ENCODE results near the gene SFXN4. TPM values are rescaled to one million over a fixed set of nuclear protein-coding genes. Genes with fewer than 3 reads are reported as not detected.
A peak's percentile ranks its signal among the peaks of the same experiment; 100 is the strongest.
"Not testable (repeated sequence)": the region's sequence is repeated elsewhere in the genome, so short reads cannot be mapped to it uniquely, and the experiment has no call there.

SFXN4 gene
- total RNA-seq, 2 experiments from 2014 or later = 35.0 to 36.7 TPM

GRCh38 chr10:119189811-119190282 lies 24.3 kb upstream of the SFXN4 start:
- peak overlapping the region; percentile 3 for H3K4me3 Mint-ChIP-seq
- H3K36me3 Mint-ChIP-seq (ENCODE audit: low read depth) = no peaks in the 10 kb centered on the region
- H3K9me3 Mint-ChIP-seq (ENCODE audit: insufficient read depth) = no peaks in the 10 kb centered on the region
- no peaks in the 10 kb centered on the region for H3K27me3 Mint-ChIP-seq (ENCODE audit: low read depth)
- ATAC-seq = peak; percentile 33
- peaks cover 19% of the 10 kb centered on the region for H3K4me1 Mint-ChIP-seq (ENCODE audit: low read depth)
- DNase-seq = peak; percentile 40
- CTCF ChIA-PET = interaction anchor here (0.9 to 3.7 kb wide), 13 partner anchors 9 to 361 kb away, joined by 3 to 42 read pairs (median 4); partner anchors contain the start of genes GRK5 and PRDX3
- no peak overlapping the region for H3K27ac Mint-ChIP-seq
- POLR2A ChIA-PET = interaction anchor here (0.8 to 1.5 kb wide), 6 partner anchors 17 to 352 kb away, joined by 3 to 7 read pairs (median 3); partner anchors contain the start of genes DENND10, EIF3A, GRK5 and RGS10

GRCh38 chr10:119183664-119184412 lies 18.3 kb upstream of the SFXN4 start:
- ATAC-seq = no peak
- ChIA-PET POLR2A (no interaction called here), CTCF (interaction anchor here (1.0 to 1.3 kb wide), 5 partner anchors 14 to 360 kb away, joined by 3 to 8 read pairs (median 3); partner anchors contain the start of genes GRK5 and SFXN4)
- no peak for DNase-seq
- Mint-ChIP-seq H3K27me3 (ENCODE audit: low read depth) (no peaks in the 10 kb centered on the region), H3K36me3 (ENCODE audit: low read depth) (no peaks in the 10 kb centered on the region), H3K27ac (no peak overlapping the region), H3K4me3 (no peak overlapping the region), H3K4me1 (ENCODE audit: low read depth) (peaks cover 11% of the 10 kb centered on the region), H3K9me3 (ENCODE audit: insufficient read depth) (no peaks in the 10 kb centered on the region)

- ChIA-PET CTCF (interaction anchor here (0.6 to 2.8 kb wide), 9 partner anchors 9 to 265 kb away, joined by 3 to 15 read pairs (median 4); no protein-coding TSS in a partner anchor), POLR2A (interaction anchor here (2.6 kb wide), 1 partner anchor 26 kb away, joined by 8 read pairs; the partner anchor contains the start of gene GRK5)
- not testable (repeated sequence) for H3K9me3 Mint-ChIP-seq (ENCODE audit: insufficient read depth); H3K27ac Mint-ChIP-seq; DNase-seq; H3K4me3 Mint-ChIP-seq; H3K27me3 Mint-ChIP-seq (ENCODE audit: low read depth); ATAC-seq
- H3K4me1 Mint-ChIP-seq (ENCODE audit: low read depth) = peaks cover 27% of the 10 kb centered on the region
- H3K36me3 Mint-ChIP-seq (ENCODE audit: low read depth) = peaks cover 14% of the 10 kb centered on the region
Measured at GRCh38 chr10:119180850-119181400, 15.4 kb upstream of the SFXN4 start.

GRCh38 chr10:119178372-119179119 lies 13.0 kb upstream of the SFXN4 start, which contains the start of gene PRDX3:
Gene PRDX3, minus strand, starts transcription at chr10:119178812. Its CDS starts 22 bp downstream, at chr10:119178790.
- POLR2A ChIA-PET = interaction anchor here (0.6 to 2.6 kb wide), 4 partner anchors 9 to 28 kb away, joined by 3 to 8 read pairs (median 4); partner anchors contain the start of gene GRK5
- H3K9me3 Mint-ChIP-seq (ENCODE audit: insufficient read depth) = no peaks in the 10 kb centered on the region

GRCh38 chr10:119177708-119178371 lies 12.3 kb upstream of the SFXN4 start:
- H3K4me1 Mint-ChIP-seq (ENCODE audit: low read depth) = peaks cover 31% of the 10 kb centered on the region
- peaks cover 32% of the 10 kb centered on the region for H3K36me3 Mint-ChIP-seq (ENCODE audit: low read depth)
- DNase-seq (peak; percentile 47), ATAC-seq (peak; percentile 21)
- ChIA-PET CTCF (interaction anchor here (0.6 to 1.7 kb wide), 3 partner anchors 9 to 238 kb away, joined by 3 to 8 read pairs (median 3); no protein-coding TSS in a partner anchor), POLR2A (no interaction called here)
- H3K4me3 Mint-ChIP-seq = peak overlapping the region; percentile 87
- peak overlapping the region; percentile 91 for H3K27ac Mint-ChIP-seq
- H3K27me3 Mint-ChIP-seq (ENCODE audit: low read depth) = no peaks in the 10 kb centered on the region
- H3K9me3 Mint-ChIP-seq (ENCODE audit: insufficient read depth) = no peaks in the 10 kb centered on the region

More at GRCh38 chr10:119178372-119179119, 13.0 kb upstream of the SFXN4 start, which contains the start of gene PRDX3:
- Mint-ChIP-seq H3K4me3 (peak within 1 kb of the TSS; percentile 87), H3K27me3 (ENCODE audit: low read depth) (no peaks in the 10 kb centered on the region), H3K36me3 (ENCODE audit: low read depth) (peaks cover 28% of the 10 kb centered on the region), H3K4me1 (ENCODE audit: low read depth) (peaks cover 31% of the 10 kb centered on the region), H3K27ac (peak within 1 kb of the TSS; percentile 91)
- ATAC-seq (peak; percentile 99), DNase-seq (peak; percentile 96)
- CTCF ChIA-PET = interaction anchor here (0.9 to 2.8 kb wide), 4 partner anchors 11 to 38 kb away, joined by 3 to 15 read pairs (median 4); partner anchors contain the start of gene GRK5

GRCh38 chr10:119176166-119176565 lies 10.7 kb upstream of the SFXN4 start:
- ATAC-seq = no peak
- peaks cover 31% of the 10 kb centered on the region for H3K4me1 Mint-ChIP-seq (ENCODE audit: low read depth)
- H3K36me3 Mint-ChIP-seq (ENCODE audit: low read depth) = peaks cover 46% of the 10 kb centered on the region
- POLR2A ChIA-PET = interaction anchor here (1.1 to 2.0 kb wide), 3 partner anchors 11 to 96 kb away, joined by 3 to 7 read pairs (median 3); partner anchors contain the start of gene SFXN4
- no peaks in the 10 kb centered on the region for H3K9me3 Mint-ChIP-seq (ENCODE audit: insufficient read depth)
- no peak for DNase-seq
- H3K4me3 Mint-ChIP-seq = no peak overlapping the region
- H3K27ac Mint-ChIP-seq = no peak overlapping the region
- CTCF ChIA-PET = interaction anchor here (1.6 to 1.7 kb wide), 4 partner anchors 14 to 36 kb away, joined by 3 to 8 read pairs (median 6); no protein-coding TSS in a partner anchor
- H3K27me3 Mint-ChIP-seq (ENCODE audit: low read depth) = no peaks in the 10 kb centered on the region

GRCh38 chr10:119174109-119174508 lies 8.6 kb upstream of the SFXN4 start:
- no peak overlapping the region for H3K4me3 Mint-ChIP-seq
- H3K27ac Mint-ChIP-seq = no peak overlapping the region
- ChIA-PET POLR2A (interaction anchor here (1.4 kb wide), 1 partner anchor 9 kb away, joined by 3 read pairs; the partner anchor contains the start of gene SFXN4), CTCF (no interaction called here)
- peaks cover 58% of the 10 kb centered on the region for H3K36me3 Mint-ChIP-seq (ENCODE audit: low read depth)
- no peaks in the 10 kb centered on the region for H3K9me3 Mint-ChIP-seq (ENCODE audit: insufficient read depth)
- no peaks in the 10 kb centered on the region for H3K27me3 Mint-ChIP-seq (ENCODE audit: low read depth)
- no peak for ATAC-seq
- DNase-seq = no peak
- peaks cover 25% of the 10 kb centered on the region for H3K4me1 Mint-ChIP-seq (ENCODE audit: low read depth)

- Mint-ChIP-seq H3K27me3 (ENCODE audit: low read depth) (no peaks in the 10 kb centered on the region), H3K27ac (peak overlapping the region; percentile 97), H3K9me3 (ENCODE audit: insufficient read depth) (no peaks in the 10 kb centered on the region), H3K36me3 (ENCODE audit: low read depth) (peaks cover 54% of the 10 kb centered on the region), H3K4me3 (peak overlapping the region; percentile 88), H3K4me1 (ENCODE audit: low read depth) (peaks cover 40% of the 10 kb centered on the region)
- CTCF ChIA-PET = no interaction called here
- POLR2A ChIA-PET = interaction anchor here (0.6 to 1.0 kb wide), 2 partner anchors 30 to 43 kb away, joined by 3 to 4 read pairs; no protein-coding TSS in a partner anchor
- ATAC-seq = no peak
- no peak for DNase-seq
Measured at GRCh38 chr10:119167041-119167440, 1.5 kb upstream of the SFXN4 start.

GRCh38 chr10:119166564-119166963 lies 1.1 kb upstream of the SFXN4 start:
- Mint-ChIP-seq H3K4me3 (peak overlapping the region; percentile 88), H3K27me3 (ENCODE audit: low read depth) (no peaks in the 10 kb centered on the region), H3K36me3 (ENCODE audit: low read depth) (peaks cover 54% of the 10 kb centered on the region), H3K27ac (peak overlapping the region; percentile 97), H3K4me1 (ENCODE audit: low read depth) (peaks cover 45% of the 10 kb centered on the region), H3K9me3 (ENCODE audit: insufficient read depth) (no peaks in the 10 kb centered on the region)
- ATAC-seq (no peak), DNase-seq (no peak)
- ChIA-PET POLR2A (interaction anchor here (0.6 to 1.0 kb wide), 3 partner anchors 25 to 44 kb away, joined by 3 to 4 read pairs (median 4); no protein-coding TSS in a partner anchor), CTCF (interaction anchor here (2.6 kb wide), 1 partner anchor 34 kb away, joined by 7 read pairs; no protein-coding TSS in a partner anchor)

GRCh38 chr10:119166118-119166500 lies 595 bp upstream of the SFXN4 start:
- H3K9me3 Mint-ChIP-seq (ENCODE audit: insufficient read depth) = no peaks in the 10 kb centered on the region
- peaks cover 47% of the 10 kb centered on the region for H3K4me1 Mint-ChIP-seq (ENCODE audit: low read depth)
- DNase-seq (no peak), ATAC-seq (peak; percentile 8)
- H3K27me3 Mint-ChIP-seq (ENCODE audit: low read depth) = no peaks in the 10 kb centered on the region
- peak overlapping the region; percentile 97 for H3K27ac Mint-ChIP-seq
- H3K4me3 Mint-ChIP-seq = peak overlapping the region; percentile 88
- ChIA-PET POLR2A (interaction anchor here (0.6 to 1.9 kb wide), 3 partner anchors 10 to 34 kb away, joined by 4 to 10 read pairs (median 7); no protein-coding TSS in a partner anchor), CTCF (interaction anchor here (2.6 kb wide), 1 partner anchor 34 kb away, joined by 7 read pairs; no protein-coding TSS in a partner anchor)
- H3K36me3 Mint-ChIP-seq (ENCODE audit: low read depth) = peaks cover 53% of the 10 kb centered on the region
